GM18507 (cell line): ENCODE data around the gene KRTAP12-1.

Experiments used
- DNase-seq: peaks from one replicate; pipeline ENCODE4 v3.0.0; 2011; ENCODE audit warnings: low read depth; ENCODE audit not compliant: insufficient read length; ENCODE audit errors: extremely low spot score
- FAIRE-seq: peaks from 2 replicates; lab custom pipeline; 2011; peaks lifted over from hg19 to GRCh38; lab: Jason Lieb, UNC

KRTAP12-1 gene, protein sequence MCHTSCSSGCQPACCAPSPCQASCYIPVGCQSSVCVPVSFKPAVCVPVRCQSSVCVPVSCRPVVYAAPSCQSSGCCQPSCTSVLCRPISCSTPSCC

DNA sequence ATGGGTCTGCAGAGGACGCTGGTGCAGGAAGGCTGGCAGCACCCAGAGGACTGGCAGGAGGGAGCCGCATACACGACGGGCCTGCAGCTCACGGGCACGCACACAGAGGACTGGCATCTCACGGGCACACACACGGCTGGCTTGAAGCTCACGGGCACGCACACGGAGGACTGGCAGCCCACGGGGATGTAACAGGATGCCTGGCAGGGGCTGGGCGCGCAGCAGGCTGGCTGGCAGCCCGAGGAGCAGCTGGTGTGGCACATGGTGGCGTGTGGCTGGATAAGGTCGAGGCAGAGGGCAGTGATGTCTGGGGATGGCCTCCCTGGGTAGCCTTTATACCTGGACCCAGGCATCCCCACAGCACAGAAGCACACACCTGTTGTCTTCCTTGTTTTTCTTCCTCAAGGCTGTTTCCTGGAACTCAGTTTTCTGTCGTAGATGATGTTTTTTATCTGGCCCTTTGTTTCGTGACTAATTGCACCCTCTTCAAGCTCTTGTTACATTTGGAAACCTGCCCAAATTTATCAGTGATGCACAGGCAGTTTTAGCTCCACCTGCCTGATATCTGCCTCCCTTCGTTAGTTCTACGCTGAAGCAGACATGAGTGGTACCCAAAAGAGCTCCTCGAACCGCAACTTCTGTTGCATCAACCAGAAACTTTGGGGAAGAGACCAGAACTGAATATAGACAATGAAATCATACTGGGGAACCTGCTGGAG, at the start of gene KRTAP12-1:
TSS of gene KRTAP12-1 (minus strand) at position 303 of the 719 bp plus-strand sequence. CDS start at position 263, 40 bp downstream.
- FAIRE-seq: no peak
- no peak for DNase-seq

DNA sequence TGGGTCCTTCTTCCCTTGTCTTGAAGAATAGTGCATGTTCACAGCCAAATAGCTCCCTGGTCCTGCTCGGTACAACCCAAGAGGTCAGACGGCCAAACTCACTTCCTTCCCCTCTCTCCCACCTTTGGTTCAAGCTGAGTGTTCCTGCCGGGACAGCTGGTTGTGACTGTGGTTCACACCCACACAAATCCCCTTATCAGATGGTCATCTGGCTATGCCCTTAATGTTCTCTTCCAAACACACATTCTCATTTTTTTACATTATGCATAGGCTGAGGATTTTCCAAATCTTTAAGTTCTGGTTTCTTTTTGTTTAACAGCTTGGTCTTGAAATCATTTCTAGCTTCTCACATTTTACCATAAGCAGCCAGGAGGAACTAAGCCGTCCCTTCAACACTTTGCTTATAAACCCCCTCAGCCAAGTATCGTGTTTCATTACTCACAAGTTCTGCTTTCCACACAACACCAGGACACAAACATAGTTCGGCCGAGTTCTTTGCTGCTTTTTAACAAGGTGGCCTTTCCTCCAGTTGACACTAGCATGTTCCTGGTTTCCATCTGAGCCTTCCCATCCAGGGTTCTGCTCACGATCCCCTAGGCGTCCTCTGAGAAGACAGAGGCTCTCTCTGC, 49.1 kb upstream of the KRTAP12-1 start:
- FAIRE-seq: no peak
- DNase-seq: no peak

DNA sequence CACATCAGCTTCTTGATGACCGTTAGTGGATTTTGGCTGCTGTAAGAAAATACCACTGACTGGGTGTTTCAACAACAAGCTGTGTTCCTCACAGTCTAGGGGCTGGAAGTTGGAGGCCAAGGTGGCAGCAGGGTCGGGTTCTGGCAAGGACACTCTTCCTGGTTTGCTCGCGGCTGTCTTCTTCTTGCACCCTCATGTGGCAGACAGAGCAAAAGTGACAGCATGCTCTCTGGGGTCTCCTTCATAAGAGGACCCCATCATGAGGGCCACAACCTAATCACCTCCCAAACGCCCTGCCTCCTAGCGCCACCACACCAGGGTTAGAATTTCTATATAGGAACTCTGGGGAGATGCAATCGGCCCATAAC, 48.0 kb upstream of the KRTAP12-1 start:
- FAIRE-seq (no peak), DNase-seq (no peak)

DNA sequence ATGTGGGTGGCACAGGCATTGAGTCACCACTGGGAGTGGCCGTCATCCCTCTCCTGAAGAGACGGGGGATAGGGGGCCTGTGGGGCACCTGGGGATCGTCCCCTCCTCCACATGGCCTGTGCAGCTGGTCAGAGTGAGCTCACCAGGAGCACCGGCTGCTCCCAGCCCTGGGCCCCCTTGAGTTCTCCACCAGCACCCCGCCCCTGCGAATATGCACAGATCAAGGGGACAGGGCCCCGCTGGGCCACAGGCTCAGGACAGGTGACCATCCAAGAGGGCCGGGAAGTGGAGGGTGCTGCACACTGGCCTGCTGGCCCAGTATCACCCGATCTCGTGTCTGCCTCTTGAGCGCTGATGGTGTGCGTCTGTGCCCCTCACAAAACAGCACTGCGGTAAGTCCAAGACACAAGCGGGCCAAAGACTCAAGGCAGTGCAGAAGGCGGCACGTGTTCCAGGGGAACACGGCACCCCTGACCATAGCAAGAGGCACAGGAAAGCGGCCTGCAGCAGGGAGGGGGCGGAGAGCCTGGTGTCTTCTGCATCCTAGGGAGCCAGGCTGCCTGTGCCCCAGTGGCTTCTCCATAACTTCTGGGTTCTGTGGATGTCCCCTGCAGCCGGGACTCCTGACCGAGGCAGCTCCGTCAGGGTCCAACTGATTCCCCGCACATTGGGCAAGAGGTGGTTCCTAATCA, 47.5 kb upstream of the KRTAP12-1 start:
- FAIRE-seq: no peak
- no peak for DNase-seq

DNA sequence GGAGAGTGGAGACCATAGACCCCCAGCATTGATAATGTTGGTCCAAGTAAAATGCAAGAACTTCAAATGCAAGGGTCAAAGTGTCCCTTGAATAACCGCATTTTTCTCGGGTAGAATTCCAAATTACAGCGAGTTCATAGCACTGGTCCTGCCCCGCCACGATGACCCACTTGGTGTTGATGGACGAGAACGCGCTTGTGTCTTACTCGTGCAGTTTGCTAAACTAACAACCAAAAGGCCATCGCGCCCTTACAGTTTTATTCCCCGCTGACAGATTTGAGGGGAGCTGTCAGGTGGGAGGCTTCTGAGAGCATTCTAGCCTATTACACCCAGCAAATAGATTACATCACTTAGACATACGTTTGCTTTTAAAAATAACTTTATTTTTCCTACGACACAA, 46.8 kb upstream of the KRTAP12-1 start:
- FAIRE-seq (no peak), DNase-seq (no peak)

DNA sequence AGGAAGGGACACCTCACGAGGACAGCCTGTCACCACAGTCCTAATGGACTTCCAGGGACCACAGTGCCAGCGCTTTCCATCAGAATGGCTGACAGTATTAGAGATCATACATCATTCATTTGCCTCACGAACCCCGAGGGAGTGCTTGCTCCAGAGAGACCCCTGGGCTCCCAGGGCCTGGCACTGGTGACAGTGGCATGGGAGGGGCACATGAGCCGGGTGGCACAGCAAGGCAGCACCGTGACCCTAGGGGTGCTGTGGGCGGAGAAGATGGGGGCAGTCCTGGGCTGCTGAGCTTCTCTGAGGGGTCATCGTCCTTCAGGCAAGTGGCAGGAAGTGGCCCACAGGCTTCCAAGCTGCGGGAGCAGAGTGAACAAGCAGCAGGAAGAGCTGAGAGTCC, 45.8 kb upstream of the KRTAP12-1 start:
- FAIRE-seq (no peak), DNase-seq (no peak)

DNA sequence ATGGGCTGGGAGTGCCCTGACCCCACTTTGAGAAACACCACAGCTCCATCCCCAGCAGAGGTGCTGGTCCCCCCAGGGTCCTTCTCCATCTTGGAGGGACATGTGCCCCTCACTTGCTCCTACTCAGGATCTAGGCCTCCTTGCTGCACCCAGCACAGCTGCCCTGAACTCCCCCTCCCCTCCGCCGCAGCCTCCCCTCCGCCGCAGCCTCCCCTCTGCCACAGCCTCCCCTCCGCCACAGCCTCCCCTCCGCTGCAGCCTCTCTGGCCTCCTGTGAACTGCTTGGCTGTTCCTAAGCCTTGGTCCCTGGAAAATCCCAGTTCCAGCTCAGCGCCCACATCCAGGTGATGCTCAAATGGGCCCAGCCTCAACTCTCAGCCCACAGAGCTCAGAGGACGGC, 45.4 kb upstream of the KRTAP12-1 start:
- FAIRE-seq (no peak), DNase-seq (no peak)

DNA sequence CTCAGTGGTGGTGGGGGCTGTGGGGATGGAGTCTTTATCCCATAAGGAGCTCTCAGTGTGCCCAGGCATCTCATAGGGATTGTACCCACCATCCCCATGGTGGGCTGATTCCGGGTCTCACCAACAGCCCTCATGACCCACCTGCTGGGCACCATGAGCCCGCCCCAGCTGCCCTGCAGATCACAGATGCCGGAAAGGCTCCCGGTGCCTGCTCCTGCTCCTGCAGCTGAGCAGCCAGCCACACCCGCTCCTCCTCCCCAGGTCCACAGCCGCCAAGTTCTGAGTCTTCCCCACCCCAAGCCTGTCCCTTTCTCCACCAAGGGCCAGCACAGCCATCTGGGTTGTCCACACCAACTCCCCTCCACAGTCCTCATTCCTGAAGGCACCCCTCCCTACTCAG, 44.9 kb upstream of the KRTAP12-1 start:
- FAIRE-seq (no peak), DNase-seq (no peak)

DNA sequence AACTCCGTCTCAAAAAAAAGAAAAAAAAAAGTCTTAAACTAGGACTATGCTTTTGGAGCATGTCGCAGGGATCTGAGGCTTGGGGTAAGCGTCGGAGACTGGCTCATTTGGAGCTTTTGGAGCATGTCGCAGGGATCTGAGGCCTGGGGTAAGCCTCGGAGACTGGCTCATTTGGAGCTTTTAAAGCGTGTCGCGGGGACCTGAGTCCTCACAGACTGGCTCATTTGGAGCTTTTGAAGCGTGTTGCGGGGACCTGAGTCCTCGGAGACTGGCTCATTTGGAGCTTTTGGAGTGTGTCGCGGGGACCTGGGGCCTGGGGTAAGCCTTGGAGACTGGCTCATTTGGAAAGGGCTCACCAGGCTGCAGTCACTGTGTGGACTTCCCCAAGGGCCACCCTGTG, 43.0 kb upstream of the KRTAP12-1 start:
- no peak for DNase-seq

DNA sequence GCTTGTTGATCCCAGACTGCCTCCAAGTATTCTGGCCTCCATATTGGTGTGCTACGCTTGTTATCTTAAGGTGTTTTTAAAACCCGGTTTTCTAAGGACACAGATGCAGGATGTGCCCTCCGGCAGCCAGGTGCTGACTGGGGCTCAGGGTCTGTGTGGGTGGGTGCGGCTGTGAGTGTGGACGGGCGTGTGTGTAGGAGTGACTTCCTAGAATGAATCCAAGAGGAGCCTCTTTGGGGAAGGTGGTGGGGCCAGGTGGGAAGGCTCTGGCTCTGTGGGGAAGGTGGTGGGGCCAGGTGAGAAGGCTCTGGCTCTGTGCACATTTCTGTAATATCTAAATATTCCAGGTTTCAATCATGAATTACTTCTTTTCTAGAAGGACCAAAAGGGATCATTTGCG, 42.2 kb upstream of the KRTAP12-1 start:
- no peak for DNase-seq
- no peak for FAIRE-seq

More for the DNA sequence above, 43.0 kb upstream of the KRTAP12-1 start:
- no peak for FAIRE-seq

DNA sequence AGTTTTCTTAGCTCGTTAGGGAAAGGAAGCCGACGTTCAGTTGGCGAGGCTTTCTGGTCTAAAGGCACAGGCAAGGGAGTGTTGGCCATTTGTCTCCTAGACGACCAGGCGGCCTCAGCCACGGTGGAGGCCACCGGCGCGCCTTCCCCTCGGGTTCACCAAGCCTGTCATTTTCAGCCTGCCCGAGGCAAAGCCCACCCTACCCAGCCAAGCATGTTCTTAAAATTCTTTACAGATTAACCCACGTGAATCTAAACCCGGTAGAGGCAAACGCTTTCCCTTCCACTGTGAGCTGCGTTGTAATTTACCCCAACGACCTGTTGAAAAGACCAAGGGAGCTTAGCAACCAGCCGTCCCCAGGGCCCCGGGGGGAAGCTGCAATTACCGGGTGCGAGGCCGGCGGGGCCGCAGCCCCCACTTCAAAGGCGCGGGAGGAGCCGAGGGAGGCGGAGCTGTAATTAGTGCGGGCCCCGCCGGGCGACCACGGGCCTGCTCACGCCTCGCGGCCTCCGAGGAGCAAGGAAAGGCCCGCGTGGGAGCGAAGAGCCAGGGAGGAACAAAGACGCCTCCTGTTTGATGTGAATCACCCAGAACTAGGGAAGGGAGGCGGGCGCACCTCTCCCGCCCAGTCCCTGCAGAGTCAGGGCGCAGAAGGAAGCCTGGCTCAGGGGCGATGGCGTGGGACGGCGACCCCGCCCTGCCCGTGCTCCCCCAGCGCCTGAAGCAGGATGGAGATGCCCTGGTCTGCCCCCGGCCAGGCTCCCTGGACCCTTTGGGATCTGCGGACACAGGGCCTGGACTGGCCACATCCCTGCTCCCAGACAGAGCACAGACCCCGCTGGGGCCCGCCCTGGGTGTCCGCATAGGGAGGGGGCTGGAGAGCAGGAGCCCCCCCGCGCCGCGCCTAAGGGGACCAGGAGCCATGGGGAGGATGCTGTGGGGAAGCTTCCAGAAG, 41.5 kb upstream of the KRTAP12-1 start:
- DNase-seq (no peak), FAIRE-seq (no peak)

DNA sequence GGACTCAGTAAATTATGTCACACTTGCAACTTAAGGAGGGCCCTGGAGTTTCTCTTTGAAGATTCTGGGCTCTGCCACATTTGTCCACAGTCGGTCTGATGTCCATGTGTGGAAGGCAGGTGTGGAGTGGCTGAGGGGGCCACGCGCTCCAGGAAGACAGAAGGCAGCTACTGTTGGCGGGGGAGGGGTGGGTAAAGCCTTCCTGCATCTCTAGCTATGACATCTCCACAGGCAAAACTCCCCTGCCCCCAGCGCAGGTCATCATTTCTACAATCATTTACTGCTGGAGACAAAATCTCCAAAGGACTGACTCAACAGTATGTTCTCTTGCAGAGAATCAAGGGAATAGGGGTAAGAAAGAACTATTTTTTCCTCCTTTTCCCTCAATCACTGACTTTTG, 40.8 kb upstream of the KRTAP12-1 start:
- DNase-seq: no peak
- no peak for FAIRE-seq

DNA sequence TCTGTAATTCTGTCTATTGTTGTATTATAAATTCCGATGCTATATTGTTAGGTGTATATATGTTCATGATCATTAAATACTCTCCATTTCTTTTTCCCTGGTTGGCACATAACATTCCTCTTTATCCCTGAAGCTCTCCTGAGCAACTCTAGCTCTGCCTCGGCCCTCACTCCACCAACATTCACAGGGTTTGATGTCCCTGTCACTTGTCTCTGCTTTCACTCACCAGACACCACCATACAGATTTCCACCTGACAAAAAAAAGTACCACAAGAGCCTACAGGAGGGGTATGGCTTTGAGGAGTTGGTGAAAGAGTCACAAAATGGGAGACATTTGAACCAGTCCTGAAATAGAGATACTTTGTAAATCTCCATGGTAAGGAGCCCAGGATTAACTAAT, 38.2 kb upstream of the KRTAP12-1 start:
- FAIRE-seq: no peak
- no peak for DNase-seq

DNA sequence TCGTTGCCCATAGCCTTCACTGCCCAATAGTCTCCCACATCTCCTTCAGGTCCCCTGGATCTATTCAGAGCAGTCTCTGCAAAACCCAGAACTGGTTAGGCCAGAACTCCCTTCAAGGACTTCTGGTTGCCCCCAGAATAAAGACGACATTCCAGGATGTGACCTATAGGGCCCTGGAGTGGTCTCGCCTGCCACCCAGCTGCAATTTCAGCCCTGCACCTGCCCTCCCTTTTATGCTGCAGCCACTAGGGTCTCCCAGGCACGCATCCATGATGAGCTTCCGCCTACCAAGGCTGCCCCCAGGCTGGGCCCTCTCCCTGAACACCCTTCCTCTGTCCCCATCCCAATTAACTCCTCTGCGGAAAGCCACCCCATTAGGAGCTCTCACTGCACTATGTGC, 36.6 kb upstream of the KRTAP12-1 start:
- no peak for FAIRE-seq

DNA sequence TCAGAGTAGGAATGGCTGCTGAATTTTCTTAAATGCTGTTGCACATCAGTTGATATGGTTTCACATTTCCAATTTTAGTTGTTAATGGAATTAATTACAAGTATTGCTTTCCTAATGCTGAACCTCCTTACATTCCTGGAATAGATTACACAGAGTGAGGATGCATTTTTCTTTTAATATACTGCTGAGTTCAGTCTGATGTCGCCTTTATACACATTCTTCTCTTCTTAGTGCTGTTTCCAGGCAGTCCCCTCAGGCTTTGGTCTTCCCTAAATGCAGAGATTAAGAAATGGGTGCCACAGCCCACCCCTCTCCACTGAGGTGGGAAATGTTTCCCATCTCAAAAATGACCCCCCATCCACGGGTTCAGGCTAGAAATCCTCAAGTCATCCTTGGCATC, 36.1 kb upstream of the KRTAP12-1 start:
- no peak for FAIRE-seq
- no peak for DNase-seq

More for the DNA sequence above, 36.6 kb upstream of the KRTAP12-1 start:
- DNase-seq: no peak

DNA sequence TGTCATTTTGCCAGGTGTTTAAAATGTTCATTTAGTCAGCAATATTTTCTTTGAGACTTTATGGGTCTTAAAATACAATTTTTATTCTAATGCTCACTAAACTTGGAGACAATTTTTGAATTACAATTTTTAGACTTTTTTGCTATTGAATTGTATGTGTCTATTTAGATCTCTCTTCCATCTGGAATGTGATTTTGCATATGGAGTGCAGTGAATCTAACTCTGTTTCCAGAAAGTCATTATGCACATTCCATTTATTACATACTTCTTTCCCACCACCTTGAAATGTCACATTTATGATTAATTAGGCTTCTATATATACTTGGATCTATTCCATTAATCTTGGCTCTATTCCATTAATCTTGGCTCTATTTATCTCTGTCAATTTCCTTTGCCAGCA, 35.0 kb upstream of the KRTAP12-1 start:
- DNase-seq (no peak), FAIRE-seq (no peak)

DNA sequence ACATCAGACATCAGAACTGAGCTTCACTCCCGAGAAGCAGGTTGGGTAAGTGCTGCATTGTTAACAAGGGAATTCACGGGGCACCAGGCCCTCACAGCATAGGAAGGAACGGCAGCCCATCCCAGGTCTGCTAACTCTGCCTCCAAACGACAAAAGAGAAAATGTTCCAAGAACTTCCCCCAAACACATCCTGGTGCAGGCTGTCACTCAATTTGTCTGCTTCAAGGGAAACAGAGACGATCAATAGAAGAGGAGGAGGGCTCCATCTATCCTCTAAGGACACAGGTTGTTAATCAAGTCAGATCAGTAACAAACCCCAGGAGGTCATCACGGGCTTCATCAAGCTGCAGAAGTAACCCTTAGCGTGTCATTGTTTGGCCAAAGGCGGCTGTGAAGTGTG, 32.9 kb upstream of the KRTAP12-1 start:
- FAIRE-seq: no peak

DNA sequence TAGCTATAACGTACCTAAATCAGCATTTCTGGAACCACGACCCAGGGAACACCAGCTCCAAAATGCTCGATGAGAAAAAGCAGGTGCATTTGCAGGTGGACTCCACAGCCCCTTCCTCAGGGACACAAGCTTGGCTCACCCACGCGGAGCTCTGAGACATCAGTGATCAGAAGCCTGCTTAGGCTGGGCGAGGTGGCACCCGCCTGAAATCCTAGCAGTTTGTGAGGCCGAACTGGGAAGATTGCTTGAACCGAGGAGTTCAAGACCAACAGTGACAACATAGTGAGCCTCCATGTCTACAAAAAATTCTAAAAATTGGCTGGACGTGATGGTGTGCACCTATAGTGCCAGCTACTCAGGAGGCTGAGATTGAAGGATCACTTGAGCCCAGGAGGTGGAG, 31.9 kb upstream of the KRTAP12-1 start:
- DNase-seq (no peak), FAIRE-seq (no peak)

More for the DNA sequence above, 32.9 kb upstream of the KRTAP12-1 start:
- DNase-seq: no peak

DNA sequence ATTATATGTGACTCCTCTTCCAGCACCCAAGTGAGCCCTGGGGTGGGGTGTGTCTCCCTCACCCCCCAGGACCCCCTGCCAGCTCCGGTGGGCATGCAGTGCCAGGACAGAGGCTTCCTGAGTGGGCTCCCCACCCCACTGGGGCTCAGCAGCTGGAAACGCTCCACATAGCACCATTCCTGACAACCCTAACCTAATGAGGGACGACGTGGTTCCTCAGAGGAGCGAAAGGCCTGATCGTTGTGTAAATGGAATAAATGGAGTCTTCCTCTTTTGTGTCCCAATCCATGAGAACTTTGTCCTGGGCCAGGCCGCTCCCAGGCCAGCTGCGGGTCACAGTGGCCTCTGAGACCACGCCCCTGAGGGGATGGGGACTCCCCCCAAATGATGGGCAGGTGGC, 31.2 kb upstream of the KRTAP12-1 start:
- FAIRE-seq (no peak), DNase-seq (no peak)
